ENCODE measurements around the gene USP34.
"Not testable (repeated sequence)": the region's sequence is repeated elsewhere in the genome, so short reads cannot be mapped to it uniquely, and the experiment has no call there.

USP34 gene

GRCh38 chr2:61426267-61426897, 44.5 kb downstream of the USP34 start:
- peak; percentile 26 for DNase-seq

GRCh38 chr2:61425605-61426155, 45.2 kb downstream of the USP34 start:
- no peak for DNase-seq

GRCh38 chr2:61423714-61424113, 47.2 kb downstream of the USP34 start:
- DNase-seq = no peak

DNA sequence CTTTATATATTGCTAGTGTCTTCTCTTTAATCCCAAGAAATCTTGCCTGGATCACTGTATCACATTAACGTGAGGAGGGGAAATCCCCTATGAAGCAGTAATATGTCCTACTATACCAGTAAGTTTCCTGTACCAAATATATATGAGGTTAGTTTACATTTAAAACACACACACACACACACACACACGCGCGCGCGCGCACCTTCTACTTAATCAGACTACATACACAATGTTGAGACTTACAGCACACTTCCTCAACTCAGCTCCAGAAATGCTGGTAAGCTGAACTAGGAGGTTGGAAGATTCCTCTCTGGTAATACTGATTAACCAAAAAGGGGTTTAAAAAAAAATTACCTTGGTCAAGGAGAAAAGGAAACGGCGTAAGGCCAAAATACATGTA, 49.3 kb downstream of the USP34 start:
- DNase-seq = no peak

GRCh38 chr2:61420991-61421544, 49.8 kb downstream of the USP34 start:
- no peak for DNase-seq

GRCh38 chr2:61419570-61419969, 51.3 kb downstream of the USP34 start:
- DNase-seq = no peak

GRCh38 chr2:61419129-61419528, 51.8 kb downstream of the USP34 start:
- DNase-seq = no peak

DNA sequence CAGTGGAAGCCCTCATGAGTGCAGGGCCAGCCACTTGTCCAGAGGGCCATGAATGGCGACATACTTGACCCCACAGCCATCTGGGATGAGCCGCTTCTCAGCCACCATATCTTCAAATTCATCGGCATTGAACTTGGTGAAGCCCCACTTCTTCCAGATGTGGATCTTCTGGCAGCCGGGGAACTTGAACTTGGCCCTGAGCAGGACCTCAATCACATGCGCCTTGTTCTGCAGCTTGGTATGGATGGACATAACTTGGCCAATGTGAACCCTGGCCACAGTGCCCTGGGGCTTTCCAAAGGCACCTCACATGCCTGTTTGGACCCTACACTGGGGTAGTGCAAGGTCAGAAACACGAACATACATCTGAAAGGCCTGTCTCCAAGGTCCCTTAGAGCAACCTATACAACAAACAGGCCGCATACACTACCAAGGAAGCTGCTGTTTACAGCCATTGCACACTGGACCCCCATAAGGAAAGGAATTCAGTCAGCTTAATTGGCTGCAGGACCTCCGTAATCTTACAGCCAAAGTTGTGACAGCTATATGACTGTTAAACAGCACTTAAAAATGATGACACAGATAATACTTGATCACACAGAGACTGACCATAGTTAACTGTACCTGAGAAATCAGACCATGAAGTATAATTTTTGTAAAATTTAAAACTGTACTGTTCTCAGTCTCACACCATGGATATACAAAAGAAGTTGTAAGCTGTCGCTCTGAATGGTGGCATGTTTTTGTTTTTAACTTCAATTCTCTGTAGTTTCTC, 53.8 kb downstream of the USP34 start:
- no peak for DNase-seq

DNA sequence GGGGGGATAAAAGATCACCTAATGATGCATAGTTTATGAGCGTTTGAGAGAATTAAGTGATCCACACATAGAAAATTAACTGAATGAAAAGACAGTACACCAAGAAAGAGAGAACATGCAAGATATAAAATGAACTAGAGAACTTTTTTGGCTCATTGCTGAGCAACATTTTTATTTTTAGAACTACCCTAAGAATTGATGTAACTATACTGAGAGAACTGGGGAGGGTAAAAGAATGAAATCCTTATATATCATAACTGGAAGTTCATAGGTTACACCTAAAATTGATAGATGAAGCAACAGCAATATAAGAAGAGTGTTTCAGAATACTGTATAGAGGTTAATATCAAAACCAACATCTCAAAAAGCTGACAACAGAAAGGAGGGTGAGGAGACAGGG, 55.6 kb downstream of the USP34 start:
- no peak for DNase-seq

DNA sequence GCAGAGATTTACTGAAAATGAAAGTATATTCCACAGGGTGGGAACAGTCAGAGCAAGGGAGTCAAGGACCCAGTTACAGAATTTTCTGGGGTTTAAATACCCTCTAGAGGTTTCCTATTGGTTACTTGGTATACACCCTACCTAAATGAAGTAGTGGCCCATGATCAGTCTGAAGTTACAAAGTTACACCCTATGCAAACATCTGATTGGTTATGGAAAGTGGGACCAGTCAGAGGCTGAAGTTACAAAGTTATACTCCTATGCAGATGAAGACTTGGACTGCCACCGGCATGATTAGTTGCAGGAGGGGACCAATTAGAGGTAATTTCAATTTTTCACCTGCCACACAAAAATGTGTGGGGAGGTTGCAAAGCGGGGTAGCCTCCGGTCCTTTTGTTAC, 56.2 kb downstream of the USP34 start:
- no peak for DNase-seq

- no peak for DNase-seq
These were observed 59.8 kb downstream of the USP34 start for GRCh38 chr2:61411109-61411508.

- no peak for DNase-seq
These were observed 60.7 kb downstream of the USP34 start for GRCh38 chr2:61410185-61410584.

GRCh38 chr2:61405813-61406212, 65.1 kb downstream of the USP34 start:
- no peak for DNase-seq

DNA sequence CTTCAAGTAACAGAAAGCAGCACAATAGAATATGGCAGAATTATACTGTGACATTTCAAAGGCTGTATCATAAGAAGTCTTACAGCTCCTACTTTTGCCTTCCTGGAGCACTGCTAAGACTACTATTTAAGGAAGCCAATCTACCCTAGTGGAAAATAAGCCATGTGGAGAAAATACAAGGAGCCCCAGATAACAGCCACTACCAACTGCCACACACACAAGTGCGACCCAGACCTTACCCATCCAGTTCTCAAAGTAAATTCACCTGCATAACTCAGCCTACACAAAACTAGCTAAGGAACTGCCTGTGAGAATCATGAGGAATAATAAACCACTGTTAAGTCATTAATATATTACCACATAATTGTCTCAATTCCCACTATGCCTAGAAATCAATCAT, 66.4 kb downstream of the USP34 start:
- DNase-seq = no peak

GRCh38 chr2:61398413-61398812, 72.5 kb downstream of the USP34 start:
- DNase-seq = no peak

DNA sequence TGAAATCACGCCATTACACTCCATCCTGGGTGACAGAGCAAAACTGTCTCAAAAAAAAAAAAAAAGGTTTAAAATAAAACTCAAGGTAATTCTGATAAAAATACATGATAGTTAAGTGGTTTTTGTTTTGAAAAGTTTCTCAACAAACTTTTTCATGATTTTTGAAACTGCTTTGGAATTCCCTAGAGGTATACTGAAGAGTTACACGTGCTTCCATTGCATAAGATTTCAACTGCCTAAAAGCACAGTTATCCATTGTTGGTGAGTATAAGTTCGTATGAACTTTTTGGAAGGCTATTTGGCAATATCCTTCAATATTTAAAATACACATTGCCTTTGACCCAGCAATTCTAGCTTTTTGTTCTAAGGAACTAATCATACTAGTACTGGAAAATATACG, 74.9 kb downstream of the USP34 start:
- DNase-seq = no peak

GRCh38 chr2:61387588-61387987, 83.3 kb downstream of the USP34 start:
- DNase-seq = not testable (repeated sequence)

- DNase-seq = not testable (repeated sequence)
These were observed 90.0 kb downstream of the USP34 start for GRCh38 chr2:61380882-61381197.

- no peak for DNase-seq
These were observed 90.6 kb downstream of the USP34 start for GRCh38 chr2:61380056-61380881.

- DNase-seq = no peak
These were observed 91.4 kb downstream of the USP34 start for GRCh38 chr2:61379521-61379920.

GRCh38 chr2:61378281-61378680, 92.6 kb downstream of the USP34 start:
- DNase-seq = no peak

GRCh38 chr2:61377046-61377445, 93.8 kb downstream of the USP34 start:
- DNase-seq = no peak

- no peak for DNase-seq
These were observed 94.7 kb downstream of the USP34 start for GRCh38 chr2:61376211-61376610.

Measured in femur (tissue), 1 donor.